HL-60/S4 (cell line): ENCODE measurements around the gene ERC2.
"Not testable (repeated sequence)": the region's sequence is repeated elsewhere in the genome, so short reads cannot be mapped to it uniquely, and the experiment has no call there.

ENCODE experiments used
- in situ Hi-C: fragments of 300-500 bp; cut with MboI; formaldehyde crosslinking; loops from 2 replicates; pipeline ENCODE4 v1.14.3; 2022; ENCODE audit warnings: low sequenced_read_pairs

Gene ERC2

DNA sequence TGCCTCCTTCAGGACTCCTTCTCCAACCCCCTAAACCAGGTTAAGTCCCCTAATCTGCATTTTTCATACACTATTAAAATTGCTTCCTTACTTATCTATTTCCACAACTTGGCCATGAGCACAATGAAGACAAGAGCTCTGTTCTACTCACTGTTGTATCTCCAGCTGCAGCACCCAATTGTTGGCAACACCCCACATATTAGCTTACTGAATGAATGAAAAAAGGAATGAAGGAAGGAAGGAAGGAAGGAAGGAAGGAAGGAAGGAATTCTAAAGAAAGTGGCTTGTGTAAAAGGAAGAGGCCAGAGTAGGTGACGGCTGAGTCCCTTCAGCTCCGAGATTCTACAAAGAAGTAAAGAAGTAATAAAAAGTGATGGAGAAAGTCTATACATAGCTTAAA lies 444.7 kb downstream of the ERC2 start:
- in situ Hi-C loops: no loop called here

- in situ Hi-C loops: no loop called here
These were observed 445.6 kb downstream of the ERC2 start for GRCh38 chr3:56022619-56023018.

DNA sequence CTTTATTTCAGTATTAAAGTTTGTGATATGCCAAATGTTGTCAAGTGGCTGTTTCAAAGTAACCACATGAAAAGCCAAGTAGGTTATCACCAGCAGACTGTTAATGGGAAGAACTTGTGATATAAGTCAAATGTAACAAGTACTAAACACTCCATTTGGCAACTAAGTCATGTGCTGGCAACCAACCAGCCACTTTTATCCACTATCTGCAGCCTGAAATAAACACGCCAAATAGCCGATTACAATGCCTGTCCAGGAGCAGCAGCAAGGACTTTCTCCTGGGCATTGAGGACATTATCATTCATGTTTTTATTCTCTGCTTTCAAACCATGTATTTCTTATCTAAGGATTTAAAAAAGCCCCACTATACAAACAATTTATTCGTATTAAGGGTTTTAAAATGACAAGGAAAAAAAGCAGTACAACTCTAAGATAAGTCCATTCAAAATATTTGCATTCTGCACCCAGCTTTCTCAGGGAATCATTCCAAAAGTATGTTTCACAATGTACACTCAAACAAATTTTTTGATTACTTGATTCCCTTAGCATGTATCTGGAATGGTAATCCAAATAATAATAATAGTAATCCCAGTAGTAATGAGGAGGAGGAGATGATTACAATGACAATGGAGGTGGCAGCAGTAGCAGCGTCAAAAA lies 448.6 kb downstream of the ERC2 start:
- in situ Hi-C loops: no loop called here

DNA sequence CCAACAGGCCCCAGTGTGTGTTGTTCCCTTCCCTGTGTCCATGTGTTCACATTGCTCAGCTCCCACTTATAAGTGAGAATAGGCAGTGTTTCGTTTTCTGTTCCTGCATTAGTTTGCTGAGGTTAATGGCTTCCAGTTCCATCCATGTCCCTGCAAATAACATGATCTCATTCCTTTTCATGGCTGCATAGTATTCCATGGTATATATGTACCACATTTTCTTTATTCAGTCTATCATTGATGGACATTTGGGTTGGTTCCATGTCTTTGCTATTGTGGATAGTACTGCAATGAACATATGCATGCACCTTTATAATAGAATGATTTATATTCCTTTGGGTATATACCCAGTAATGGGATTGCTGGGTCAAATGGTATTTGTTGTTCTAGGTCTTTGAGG lies 452.9 kb downstream of the ERC2 start:
- in situ Hi-C loops: not testable (repeated sequence)

DNA sequence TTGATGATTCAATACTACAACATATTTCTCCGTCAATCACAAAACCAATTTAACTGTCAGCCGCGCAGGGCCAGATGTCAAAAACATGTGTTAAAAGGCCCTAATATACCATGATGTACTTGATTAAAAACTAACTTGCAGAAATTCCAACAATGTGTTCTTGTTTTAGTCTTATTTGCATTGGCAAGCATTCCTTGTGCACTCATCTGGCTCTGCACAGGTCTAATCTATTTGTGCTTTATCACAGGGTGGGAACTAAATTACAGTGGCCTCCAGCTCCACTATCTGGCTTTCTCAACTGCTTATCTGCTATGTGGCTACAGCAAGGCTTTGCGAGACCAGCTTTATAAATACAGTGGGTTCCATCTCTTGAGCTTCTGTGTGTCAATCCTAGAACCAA lies 455.5 kb downstream of the ERC2 start:
- in situ Hi-C loops: no loop called here

GRCh38 chr3:56005196-56005805 lies 463.0 kb downstream of the ERC2 start:
- in situ Hi-C loops: no loop called here

DNA sequence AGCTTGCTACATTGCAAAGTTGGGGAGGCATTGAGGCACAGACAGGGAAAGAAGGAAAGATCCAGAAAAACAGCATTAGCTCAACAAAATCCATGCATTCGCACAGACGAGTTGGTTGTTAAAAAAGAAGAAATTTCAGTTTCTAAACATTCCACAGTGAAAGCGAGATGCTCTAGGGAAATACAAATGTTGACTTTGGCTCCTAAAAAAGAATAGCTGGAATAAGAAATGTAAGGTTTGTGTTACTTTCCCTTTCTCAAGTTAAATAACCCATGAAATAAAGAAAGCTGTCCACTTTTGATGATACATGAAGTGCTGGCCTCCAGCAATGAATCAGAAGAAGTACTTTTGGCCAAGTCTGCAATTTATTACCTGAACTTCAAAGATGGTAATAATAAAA lies 465.1 kb downstream of the ERC2 start:
- in situ Hi-C loops: no loop called here

DNA sequence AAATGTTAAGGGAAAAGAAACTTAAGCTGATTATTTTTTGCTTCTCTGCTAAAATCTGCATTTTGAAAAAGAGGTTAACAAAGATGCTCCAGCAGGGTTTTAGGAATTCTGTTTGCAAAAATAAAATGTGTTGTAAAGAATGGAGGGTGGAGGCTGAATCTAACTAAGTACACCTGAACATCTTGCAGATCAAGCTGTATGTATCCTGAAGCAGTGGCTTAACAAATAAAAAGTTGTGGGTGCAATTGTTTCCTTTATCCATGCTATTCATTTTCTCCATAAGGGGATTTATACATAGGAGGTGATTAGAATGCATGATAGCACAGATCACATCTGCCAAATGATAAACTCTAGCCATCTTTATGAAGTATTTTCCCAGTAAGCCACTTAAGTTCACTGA lies 466.3 kb downstream of the ERC2 start:
- in situ Hi-C loops: no loop called here

DNA sequence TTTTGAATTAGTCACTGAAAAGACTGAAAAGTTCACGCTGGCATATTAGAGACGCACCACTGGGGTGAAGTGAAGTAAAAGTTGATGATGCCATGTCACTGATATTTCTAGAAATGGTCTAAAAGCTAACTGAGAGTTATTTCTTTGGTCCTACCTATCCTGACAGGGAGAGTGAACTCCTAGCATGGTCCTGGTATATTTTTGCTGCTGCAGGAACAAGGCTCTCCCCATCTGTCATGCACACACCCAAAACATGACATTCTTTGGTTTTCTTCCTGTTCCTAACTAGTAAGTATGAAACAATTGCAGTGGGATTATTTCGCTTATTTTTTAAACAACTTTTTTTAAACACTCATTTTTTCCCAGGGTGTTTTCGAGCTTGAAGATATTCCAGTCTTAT lies 466.7 kb downstream of the ERC2 start:
- in situ Hi-C loops: no loop called here

DNA sequence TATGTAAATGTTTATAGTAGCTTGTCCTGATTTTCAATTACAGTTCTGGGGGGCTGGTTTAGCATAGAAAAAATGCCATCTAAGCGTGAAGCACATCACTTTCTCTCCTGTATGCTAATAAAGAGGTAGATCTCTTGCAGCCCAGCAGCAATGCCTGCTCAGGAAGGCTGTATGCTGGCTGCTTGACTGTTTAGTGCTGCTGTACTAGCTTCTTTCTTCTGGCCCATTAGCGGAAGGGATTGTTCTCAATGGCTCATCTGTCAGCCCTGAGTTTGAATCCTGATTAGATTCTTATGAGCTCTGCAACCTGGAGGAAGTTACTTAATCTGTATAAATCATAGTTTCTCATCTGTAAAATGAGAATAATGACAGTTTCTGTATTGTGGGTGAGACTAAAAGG lies 478.9 kb downstream of the ERC2 start:
- in situ Hi-C loops: no loop called here

- in situ Hi-C loops: no loop called here
These were observed 479.4 kb downstream of the ERC2 start for GRCh38 chr3:55988905-55989304.

DNA sequence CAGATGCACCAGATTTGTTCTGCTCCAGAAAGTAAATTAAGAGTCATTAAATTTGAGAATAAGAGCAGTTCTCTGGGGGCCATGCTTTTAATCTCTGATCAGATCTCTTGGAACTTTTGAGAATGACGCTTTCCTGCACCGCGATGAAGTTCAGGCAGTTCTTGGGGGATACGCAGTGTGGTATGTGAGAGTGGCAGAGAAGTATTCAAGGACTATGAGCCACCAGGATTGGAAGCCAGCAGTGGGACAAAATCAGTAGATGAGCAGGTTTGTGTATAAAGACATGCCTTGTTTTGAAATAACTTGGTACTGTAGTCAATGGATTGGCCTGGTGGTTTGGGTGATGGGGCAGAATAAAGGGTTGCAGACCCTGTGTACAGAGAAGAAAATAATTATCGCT lies 483.6 kb downstream of the ERC2 start:
- in situ Hi-C loops: no loop called here

GRCh38 chr3:55978953-55979352 lies 489.3 kb downstream of the ERC2 start:
- in situ Hi-C loops: no loop called here

GRCh38 chr3:55974421-55975165 lies 493.7 kb downstream of the ERC2 start:
- in situ Hi-C loops: no loop called here

DNA sequence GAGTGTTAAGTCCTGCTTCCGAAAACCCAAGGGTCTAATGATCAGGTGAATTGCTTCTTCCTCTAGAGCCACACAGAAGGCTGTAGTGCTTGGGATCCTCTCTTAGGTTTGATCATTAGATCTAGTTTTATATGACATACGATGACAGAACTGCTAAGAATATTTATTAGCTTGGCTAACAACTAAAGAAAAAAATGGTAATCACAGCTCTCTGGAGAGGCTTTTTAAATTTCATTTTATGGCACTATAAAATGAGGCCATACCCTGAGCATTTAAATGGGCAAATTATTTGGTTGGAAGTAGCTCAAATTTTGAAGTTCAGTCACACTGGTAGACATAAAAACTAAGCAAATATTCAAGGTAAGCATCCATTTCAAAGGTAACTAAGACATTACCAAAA lies 498.6 kb downstream of the ERC2 start:
- in situ Hi-C loops: no loop called here

DNA sequence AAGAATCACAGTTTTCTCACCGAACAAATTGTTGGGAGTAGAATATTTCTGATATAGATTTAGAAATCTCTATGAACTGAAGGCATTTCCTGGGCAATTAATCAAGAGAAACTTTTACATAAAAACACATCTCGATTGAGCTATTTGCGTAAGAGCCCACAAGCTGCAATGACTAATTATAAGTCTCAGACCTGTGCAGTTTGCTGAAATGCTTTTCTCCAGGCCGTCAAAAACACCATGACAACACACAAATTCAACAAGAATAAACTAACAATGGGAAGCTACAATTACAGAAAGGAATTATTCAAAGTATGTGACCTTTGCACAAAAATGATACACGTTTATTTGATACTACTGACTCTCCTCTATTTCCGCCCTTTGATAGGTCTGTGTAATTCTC lies 499.9 kb downstream of the ERC2 start:
- in situ Hi-C loops: no loop called here

DNA sequence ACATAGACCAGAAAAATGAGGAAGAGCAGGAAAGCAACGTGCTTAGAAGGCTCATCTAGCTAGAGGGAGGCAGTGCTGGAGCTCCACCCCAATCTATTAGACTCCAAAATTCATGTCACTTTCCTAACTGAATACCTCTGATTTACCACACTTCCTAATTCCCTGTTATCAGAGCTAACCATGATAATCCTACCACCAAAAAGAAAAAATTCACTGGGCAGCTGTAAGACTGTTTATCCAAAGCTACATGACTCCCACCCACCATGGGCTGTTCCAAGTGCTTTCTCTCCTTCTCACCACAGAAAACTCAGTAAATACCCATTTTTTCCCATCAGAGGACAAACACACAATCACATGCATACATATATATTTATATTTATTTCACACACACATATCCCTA lies 501.7 kb downstream of the ERC2 start:
- in situ Hi-C loops: no loop called here

DNA sequence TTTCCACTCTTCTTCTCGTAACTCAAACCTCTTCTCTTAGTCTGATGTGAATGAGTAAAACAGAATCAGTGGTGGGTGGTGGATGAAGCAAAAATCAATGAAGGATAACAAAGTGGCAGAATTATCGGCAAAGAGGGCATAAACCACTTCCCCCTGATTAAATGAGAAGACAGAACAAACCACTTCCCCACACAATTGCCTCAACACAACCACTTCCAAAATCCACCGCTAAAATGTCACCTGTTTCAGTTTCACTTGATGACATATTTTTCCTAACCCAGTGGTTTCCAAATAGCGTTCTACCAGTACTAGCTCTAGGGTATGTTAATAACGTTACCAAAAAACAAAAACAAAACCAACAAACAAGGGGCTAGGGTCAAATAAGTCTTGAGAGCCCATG lies 502.5 kb downstream of the ERC2 start:
- in situ Hi-C loops: no loop called here

- in situ Hi-C loops: no loop called here
These were observed 503.7 kb downstream of the ERC2 start for GRCh38 chr3:55964491-55964985.

GRCh38 chr3:55963601-55964000 lies 504.7 kb downstream of the ERC2 start:
- in situ Hi-C loops: no loop called here

DNA sequence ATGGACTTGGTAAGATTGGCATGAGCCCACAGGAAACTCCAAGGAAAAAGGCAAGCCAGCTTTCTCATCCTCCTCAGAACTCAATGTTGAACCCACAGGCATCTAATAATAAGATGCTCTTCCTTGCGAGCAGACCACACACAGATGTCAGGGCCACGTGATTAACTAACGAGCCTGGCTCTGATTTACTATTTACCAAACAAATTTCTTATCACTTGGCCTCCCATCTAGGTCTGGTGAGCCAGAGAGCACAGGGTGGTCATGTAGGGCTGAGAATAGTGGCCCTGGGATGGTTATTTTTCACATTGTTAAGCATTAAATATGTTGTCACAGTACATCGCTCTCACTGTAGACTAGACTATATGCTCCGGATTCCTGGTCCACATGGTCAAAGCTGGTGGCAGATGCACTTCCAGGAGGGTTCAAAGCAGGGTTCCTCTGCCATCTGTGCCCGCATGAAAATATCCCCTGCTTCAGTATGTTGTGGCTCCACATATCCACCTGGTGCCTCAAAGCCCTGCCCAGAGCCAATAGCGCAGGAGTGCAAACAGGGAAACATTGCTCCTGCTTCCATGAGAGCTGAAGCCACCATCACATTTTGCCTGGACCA lies 508.7 kb downstream of the ERC2 start:
- in situ Hi-C loops: no loop called here

DNA sequence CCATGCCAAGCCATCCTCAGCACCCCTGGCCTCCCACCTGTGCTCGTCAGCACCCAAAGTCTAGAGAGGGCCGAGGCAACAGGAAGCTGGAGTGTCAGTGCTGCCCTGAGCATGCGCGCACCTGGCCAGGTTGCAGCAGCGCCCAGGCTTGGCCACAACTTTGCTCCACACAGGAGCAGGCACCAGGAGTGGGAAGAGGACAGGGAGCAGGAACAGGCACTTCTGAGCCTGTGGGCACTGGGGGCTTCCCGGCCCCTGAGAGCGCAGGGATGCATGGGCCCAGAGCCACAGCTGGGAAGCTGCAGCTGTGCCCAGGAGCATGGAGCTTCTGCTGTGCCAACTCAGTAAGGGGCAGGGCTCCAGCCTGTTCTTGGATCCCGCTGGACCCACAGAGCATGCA lies 509.7 kb downstream of the ERC2 start:
- in situ Hi-C loops: no loop called here
